RKO (cell line): ENCODE measurements around the gene RPUSD1.
"Not testable (repeated sequence)": the region's sequence is repeated elsewhere in the genome, so short reads cannot be mapped to it uniquely, and the experiment has no call there.

Experiments used
- DNase-seq: peaks from one replicate; pipeline ENCODE4 v3.0.0-alpha.2; 2016; ENCODE audit warnings: low spot score

Gene RPUSD1

GRCh38 chr16:747978-748746, 40.0 kb downstream of the RPUSD1 start:
- DNase-seq, result no peak

- DNase-seq, result no peak
These were observed 41.5 kb downstream of the RPUSD1 start for GRCh38 chr16:746637-747036.

GRCh38 chr16:745739-746138, 42.4 kb downstream of the RPUSD1 start:
- DNase-seq, result no peak

- DNase-seq, result no peak
These were observed 44.2 kb downstream of the RPUSD1 start for GRCh38 chr16:743794-744500.

- not testable (repeated sequence) for DNase-seq
These were observed 45.3 kb downstream of the RPUSD1 start for GRCh38 chr16:742894-743293.

GRCh38 chr16:741986-742629, 46.1 kb downstream of the RPUSD1 start:
- no peak for DNase-seq

GRCh38 chr16:740764-741505, 47.2 kb downstream of the RPUSD1 start, which contains the start of gene CIAO3:
TSS of gene CIAO3 (minus strand) at chr16:740997. CDS start at chr16:740985, 12 bp downstream.
- peak; percentile 92 for DNase-seq

- DNase-seq, result no peak
These were observed 47.8 kb downstream of the RPUSD1 start for GRCh38 chr16:740459-740763.

- DNase-seq, result no peak
These were observed 48.4 kb downstream of the RPUSD1 start for GRCh38 chr16:739560-740458.

- DNase-seq, result no peak
These were observed 51.2 kb downstream of the RPUSD1 start for GRCh38 chr16:736936-737481.

GRCh38 chr16:735982-736453, 52.2 kb downstream of the RPUSD1 start:
- no peak for DNase-seq

- no peak for DNase-seq
These were observed 53.0 kb downstream of the RPUSD1 start for GRCh38 chr16:734981-735881.
